Stimulated activated CD4-positive, alpha-beta T cell treated with anti-CD3 and anti-CD28 coated beads, Interleukin-1b, Interleukin-23, amount 100 ng/mL, for 4 hours (primary cell): ENCODE measurements around the gene CRP.
"Not testable (repeated sequence)": the region's sequence is repeated elsewhere in the genome, so short reads cannot be mapped to it uniquely, and the experiment has no call there.

ENCODE experiments used
- DNase-seq, 2 donors: peaks; one replicate each; pipeline ENCODE4 v3.0.0-alpha.2; 2020; ENCODE audit warnings: low read depth in 2 of 2

CRP gene

GRCh38 chr1:159714529-159714928, at the start of gene CRP:
CRP (minus strand) TSS chr1:159714589; CDS start chr1:159714485, 104 bp downstream.
- DNase-seq: no peak

DNA sequence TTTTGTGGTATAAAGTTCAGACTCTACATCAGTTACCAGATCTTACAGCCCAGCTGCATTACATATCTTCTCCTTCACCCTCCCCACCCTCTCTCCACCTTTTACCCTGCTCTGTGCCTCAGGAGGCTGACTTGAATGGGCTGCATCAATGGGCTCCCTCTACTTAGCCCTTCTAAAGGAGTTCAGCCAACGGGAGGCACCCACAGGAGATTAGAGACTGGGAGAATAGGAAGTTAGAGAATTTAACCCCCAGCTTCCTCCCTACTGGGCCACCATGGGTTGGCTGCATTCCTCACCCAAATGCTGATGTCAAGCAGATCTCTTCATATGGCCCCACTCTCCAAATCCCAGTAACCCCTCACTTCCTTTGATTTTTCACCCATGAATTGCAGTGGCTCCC, 49.3 kb upstream of the CRP start:
- DNase-seq: no peak

DNA sequence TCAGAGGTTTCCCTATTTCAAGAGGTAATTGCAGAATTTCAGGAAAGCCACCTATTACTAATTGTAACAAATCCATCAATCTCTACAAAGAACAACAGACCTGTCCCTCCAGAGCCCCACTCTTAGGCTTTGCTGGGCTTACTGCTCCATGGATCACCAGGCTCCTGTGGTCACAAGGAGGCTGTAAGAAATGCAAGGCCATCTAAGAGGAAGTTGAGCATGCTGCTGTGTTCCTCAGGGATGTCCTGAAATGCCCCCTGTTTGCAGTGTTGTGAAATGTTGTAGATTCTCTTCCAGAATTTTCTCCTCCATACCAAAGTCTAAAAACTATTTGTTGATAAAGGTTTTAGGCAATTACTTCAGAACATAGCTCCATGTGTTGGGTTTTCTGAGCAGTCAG, 42.0 kb upstream of the CRP start:
- no peak for DNase-seq

GRCh38 chr1:159755451-159756007, 41.1 kb upstream of the CRP start:
- no peak for DNase-seq

GRCh38 chr1:159753386-159753785, 39.0 kb upstream of the CRP start:
- no peak for DNase-seq

DNA sequence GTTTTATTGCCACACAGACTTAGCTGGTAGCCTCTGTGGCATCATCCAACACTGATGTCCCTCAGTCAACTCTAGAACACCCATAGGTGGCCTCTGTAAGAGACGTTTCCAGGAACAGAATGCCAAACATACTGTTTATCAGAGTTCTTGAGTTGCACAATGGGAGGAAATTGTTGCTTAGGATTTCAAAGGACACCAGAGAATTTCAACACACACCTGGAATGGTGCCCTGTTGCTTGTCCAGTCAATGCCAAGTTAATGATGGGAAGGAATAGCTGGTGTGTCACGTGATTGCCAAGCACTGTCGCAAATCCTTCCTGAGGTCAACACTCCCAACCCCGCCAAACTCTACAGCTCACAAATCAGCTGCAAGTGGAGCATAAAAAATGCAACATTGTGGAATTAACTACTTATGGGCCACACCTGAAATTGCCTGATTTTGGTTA, 37.8 kb upstream of the CRP start:
- DNase-seq: no peak

GRCh38 chr1:159751031-159751430, 36.6 kb upstream of the CRP start:
- no peak for DNase-seq

DNA sequence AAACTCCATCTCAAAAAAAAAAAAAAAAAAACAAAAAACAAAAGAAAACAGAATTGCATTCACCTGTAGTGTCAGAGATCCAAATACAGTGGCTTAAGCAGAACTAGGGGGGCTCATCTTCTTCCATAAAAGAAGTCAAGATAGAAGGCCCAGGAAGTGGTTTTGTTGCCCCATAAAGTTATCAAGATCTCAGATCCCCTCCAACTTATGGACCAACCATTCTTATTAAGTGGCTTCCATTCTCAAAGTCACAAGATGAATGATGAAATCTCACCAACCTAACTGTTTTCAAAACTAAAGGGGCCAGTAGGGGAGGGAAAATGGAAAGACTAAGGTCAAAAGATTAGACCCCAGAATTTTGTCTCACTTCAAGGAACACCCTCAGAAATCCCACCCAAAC, 36.2 kb upstream of the CRP start:
- no peak for DNase-seq

DNA sequence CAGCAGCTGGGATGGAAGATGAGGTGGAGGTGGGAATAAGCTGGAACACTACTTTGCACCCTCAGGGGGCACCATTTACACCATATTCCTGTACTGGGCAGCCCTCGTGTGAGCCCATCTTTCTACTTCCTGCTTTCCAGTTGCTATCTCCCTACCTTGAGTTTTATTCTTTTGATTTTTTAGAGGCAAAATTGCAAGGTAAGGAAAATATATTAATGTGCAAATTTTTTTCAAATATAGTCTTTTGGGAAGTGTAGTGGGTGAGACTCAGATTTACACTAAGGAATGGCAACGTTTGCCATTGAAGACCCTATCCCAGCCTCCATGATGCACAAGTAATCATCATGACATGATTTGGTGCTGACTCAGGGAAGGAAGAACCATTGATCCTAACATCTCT, 35.2 kb upstream of the CRP start:
- no peak for DNase-seq

- DNase-seq: no peak
Observed at GRCh38 chr1:159748370-159748769, 34.0 kb upstream of the CRP start.

DNA sequence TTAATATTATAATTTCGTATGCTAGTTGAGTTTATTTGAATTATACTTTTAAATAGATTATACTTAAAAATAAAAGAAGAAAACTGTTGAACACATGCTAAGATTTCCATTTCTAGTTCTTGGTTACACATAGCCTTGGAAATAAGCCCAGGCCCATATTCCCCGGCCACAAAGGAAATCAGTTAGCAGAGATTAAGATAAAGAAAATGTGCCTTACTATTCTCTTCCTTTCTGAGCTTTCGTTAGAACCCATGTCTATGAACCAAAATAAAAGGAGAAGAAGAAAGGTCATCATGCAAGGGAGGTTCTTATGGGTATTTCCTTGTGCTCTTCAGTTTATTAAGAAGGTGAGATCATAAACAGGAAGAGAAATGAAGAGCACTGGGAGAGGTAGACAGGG, 32.3 kb upstream of the CRP start:
- no peak for DNase-seq

- DNase-seq: no peak
Observed at GRCh38 chr1:159743651-159744410, 29.4 kb upstream of the CRP start.

DNA sequence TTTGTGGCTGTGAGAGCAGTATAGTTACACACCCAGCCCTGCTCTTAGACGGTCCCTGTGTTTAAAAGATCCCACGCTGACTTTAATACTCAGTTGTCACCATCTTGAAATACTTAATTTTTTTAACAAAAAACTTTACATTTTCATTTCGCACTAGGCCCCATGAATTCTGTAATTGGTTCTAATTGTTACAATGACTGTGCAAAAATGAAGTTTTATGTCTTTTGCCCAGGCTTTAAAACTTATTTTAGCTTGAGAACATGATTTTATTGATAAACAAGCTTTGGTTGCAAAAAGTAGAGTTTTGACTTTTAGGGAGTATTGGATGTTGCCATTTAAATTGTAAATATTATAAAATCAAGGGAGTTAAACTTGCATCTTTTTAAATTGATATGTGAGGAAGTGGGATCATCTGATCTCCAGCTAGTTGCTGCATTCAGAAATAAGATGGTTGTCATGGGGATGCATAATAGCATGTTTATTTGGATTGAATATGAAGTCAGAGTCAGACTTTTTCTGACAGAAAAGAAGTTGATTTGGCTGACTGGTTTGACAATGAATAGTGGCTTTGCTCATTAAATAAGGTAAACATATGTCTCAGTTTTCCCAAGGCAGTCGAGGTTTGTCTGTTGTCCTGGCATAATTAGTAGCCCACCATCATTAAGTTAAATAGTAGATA, 23.0 kb upstream of the CRP start:
- DNase-seq: no peak

- not testable (repeated sequence) for DNase-seq
Observed at GRCh38 chr1:159723188-159723587, 8.8 kb upstream of the CRP start.

DNA sequence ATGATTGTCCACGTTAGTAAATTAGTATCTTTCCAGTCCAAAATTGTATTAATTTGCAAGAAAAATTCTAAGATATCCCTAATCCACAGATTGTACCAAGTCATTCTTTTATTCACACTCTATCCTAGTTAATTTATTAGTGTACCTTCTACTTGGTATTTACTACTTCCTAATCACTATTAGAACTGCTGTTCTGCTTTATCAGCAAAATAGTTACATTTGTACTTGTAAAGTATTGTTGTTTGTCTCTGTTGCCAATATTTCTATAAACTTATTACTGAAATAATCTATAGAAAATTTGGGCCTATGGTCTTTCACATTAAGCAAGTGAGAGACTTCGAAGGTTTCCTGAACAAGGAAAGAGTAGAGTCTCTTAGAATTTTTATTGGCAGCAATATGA, 5.6 kb upstream of the CRP start:
- no peak for DNase-seq

DNA sequence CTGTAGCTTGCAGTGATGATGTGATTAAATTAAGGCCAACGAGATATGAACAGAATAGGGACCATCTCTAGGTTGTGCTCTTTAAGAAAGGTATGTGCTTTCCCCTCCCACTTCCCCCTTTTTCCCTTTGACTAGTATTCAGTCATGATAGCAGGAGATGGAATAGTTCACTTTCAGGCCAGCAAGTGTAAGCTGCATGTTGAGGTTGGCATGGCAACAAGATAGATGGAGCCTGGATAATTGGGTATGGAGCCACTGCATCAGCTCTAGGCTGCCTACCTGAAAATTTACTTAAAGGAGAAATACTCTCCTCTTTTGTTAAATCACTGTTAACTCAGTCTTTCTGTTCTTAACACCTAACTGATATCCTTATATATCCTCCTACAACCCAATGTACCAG, 1.5 kb upstream of the CRP start:
- no peak for DNase-seq

DNA sequence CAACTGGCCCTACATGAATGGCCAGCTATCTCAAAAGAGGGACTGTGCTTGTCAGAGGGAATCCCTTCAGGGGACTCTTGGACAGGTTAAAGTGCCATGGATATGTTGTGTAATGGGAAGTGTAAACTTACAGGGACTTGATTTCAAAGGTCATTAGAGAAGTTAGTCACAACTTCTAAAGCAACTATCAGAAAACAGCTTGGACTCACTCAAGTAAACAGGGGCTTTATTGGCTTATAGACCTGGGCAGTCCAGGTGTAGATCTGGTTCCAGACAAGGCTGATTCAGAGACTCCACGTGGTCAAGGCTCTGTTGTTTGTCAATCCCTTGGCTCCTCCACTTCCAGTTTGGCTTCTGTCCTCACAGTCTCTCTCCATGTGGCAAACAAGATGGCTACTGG, 2.3 kb downstream of the CRP start:
- no peak for DNase-seq

DNA sequence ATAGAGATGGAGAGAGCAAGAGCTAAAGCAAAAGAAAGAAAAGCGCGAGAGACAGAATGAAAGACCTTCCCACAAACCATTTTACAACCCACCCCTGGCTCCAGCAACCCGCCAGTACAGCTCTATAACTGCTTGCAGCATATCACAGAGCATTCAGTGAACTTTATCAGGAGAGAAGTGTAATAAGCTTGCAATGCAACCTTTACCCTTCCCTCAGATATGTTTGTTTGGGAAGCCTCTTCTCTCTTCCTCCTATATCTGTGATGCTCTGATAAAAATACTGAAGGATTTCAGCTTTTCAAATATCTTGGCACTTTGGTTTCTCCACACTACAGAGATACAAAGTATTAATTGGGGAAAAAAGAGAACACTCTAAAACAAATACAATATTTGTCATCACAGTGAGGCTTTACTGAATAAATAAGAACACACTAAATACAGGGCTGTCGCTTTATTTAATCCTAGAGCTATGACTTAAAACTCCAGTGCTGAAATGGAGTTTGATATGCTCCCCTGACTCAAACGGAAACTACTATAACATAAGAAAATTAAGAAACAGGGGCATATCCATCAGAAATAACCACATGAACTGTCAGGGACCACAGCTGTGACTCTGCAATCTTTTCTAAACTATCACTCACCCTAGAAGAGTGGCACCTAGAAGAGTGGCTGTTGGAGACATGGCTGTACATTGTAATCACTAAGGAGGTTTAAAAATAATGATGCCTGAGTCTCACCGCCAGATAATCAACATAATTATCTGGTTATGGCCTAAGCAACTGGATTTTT, 6.7 kb downstream of the CRP start:
- no peak for DNase-seq

DNA sequence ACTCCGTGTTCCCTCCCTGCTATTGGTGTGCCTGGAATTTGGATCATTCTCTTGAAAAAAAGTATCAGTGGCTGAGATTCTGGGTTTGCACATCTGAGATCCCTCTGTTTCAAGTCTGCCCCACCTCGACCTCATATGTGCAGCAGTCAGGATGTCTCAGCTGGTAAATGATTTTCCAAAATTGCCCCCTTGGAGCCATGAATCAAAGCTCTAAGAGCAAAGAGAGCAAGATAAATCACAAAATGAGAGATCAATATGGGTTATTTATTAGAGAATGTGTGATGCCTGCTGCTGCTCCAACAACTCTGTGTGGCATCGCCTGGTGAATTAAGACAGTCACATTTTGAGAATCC, 8.5 kb downstream of the CRP start:
- no peak for DNase-seq

DNA sequence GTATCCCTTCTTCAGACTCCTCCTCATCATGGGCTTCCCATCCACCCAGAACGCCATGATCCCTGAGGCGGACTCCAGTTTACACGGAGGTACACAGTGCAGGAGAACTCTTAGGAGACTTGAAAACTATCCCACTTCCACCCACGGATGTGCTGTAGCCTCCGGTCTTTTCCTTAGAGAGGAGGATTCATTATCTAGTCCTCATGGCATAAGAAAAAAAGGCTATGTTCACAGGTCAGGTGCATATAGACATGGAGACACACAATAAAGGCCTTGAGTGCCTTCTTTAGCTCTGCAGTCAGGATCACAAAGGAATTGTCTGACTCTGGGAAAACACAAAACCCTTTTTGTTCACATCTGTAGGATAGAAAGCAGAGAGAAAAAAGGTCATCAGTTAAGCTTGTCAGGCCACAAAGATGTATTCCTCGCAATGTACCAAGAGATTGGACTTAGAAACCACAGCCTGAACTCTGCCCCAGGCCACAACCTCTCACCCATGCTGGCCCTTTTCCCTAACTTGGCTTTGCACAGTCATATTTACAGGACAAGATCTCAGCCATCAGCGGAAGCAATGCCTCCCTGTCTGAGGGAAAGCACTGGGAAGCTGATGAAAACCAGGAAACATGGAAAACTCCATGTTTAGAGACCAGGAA, 9.0 kb downstream of the CRP start:
- DNase-seq: no peak

GRCh38 chr1:159704481-159704880, 9.9 kb downstream of the CRP start:
- DNase-seq: no peak

GRCh38 chr1:159700312-159700711, 14.1 kb downstream of the CRP start:
- DNase-seq: no peak
